Mammary epithelial cell (primary cell): ENCODE measurements around the gene FTH1.

Experiments
- CTCF ChIP-seq, 2 donors: IDR thresholded peaks in 1 of 2; conservative IDR thresholded peaks in 1 of 2; 2 replicates each; pipeline ENCODE4 v1.5.1; 2011 to 2012; ENCODE audit warnings: inconsistent platforms in 2 of 2, low read length in 2 of 2, mild to moderate bottlenecking in 2 of 2, control low read depth in 1 of 2, low read depth in 1 of 2; ENCODE audit not compliant: insufficient read depth in 1 of 2; ENCODE audit errors: extremely low read depth in 1 of 2
- EZH2 ChIP-seq: IDR thresholded peaks from 2 replicates; pipeline ENCODE4 v1.6.1; 2012; ENCODE audit warnings: low read length, inconsistent platforms, borderline replicate concordance

GRCh38 chr11:61959114-61959513 is 8.3 kb downstream of the FTH1 start:
- TF ChIP-seq CTCF (conservative IDR thresholded peaks at IDR 0.05 in 1 of 2, IDR thresholded peaks at IDR 0.05 in 1 of 2; ENCODE audit: extremely low read depth in 1 of 2, insufficient read depth in 1 of 2, low read depth in 1 of 2, low read length in 2 of 2) (peak in 1 of 2 donors; percentile 34), EZH2 (no peak)
